ENCODE measurements around the gene PRKAG2. TPM values are rescaled to one million over a fixed set of nuclear protein-coding genes. Genes with fewer than 3 reads are reported as not detected.
A peak's percentile ranks its signal among the peaks of the same experiment; 100 is the strongest.

Gene PRKAG2
- polyA plus RNA-seq, 2 donors = 9.0 to 11.2 TPM

DNA sequence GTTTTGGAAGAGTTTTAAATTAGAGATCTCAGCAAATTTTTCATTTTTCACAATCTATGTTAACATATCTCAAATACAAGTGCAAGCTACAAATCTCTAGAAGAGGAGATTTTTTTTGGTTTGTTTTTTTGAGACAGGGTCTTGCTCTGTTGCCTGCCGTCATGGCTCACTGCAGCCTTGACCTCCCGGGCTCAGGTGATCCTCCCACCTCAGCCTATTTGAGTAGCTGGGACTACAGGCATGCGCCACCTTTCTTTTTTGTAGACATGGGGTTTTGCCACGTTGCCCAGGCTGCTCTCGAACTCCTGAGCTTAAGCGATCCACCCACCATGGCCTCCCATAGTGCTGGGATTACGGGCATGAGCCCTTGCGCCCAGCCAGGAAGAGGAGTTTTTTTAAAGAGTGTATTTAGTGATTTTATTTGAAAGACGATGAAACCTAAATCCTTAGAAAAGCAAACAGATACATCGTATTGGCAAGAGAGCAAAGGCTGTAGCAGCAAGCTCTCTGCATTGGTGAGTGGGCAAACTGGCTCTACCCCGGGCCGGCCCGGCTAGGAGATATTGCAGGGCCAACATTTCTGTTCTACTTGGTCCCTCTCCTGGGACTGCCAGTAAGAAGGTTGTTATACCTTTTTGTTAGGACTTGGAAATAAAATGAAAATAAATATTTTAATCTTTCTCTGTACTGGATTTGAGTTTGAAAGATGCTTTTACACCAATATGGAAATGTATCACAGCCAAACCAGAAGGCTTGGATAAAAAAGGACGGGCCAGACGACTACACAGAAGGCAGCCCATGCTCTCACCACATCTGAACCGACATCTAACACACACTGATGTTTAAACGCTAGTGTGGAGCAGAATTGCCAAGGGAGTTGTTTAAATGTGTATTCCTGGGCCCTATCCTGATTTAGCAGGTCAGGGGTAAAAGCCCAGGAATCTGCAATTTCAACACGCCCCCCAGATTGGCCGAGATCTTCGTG is 307.7 kb downstream of the PRKAG2 start:
- Histone ChIP-seq H3K4me1 (ENCODE audit: control insufficient read depth in 2 of 2, insufficient read depth in 2 of 2, low read length in 1 of 2) (peaks cover 0 to 2% of the 10 kb centered on the region in 2 donors), H3K36me3 (ENCODE audit: control insufficient read depth in 2 of 2, insufficient read depth in 2 of 2, low read length in 1 of 2) (peaks cover 3 to 4% of the 10 kb centered on the region in 2 donors), H3K9me3 (ENCODE audit: control insufficient read depth in 2 of 2, insufficient read depth in 1 of 2, low read depth in 1 of 2, low read length in 1 of 2) (no peaks in the 10 kb centered on the region), H3K27me3 (ENCODE audit: control insufficient read depth in 1 of 2, insufficient read depth in 2 of 2, low read length in 2 of 2) (no peaks in the 10 kb centered on the region), H3K4me3 (ENCODE audit: low read depth in 1 of 2, low read length in 2 of 2) (no peak overlapping the region), H3K27ac (ENCODE audit: low read depth in 2 of 2, low read length in 1 of 2) (no peak overlapping the region)
- 87 to 89% methylated on average over 20 of the region's 20 CpGs for WGBS, 2 donors

DNA sequence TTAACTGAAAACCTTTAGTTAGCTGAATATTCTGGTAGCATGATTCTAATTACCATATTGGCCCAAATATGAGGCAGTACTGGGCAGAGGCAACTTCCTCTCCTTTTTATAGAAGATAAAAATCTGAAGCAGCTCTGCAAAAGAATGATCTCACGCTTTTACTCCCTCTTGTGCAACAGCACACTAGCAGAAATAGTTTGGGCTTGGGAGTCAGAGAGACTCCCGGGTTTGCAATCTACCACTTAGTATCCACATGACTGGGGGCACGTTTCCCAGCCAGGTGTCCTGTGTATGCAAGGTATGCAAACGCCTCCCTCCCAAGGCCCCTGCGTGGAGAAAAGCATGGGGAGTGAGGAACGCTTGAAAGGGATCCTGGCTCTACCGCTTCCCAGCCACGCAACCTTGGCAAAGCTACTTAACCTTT is 310.0 kb downstream of the PRKAG2 start:
- Histone ChIP-seq H3K9me3 (ENCODE audit: control insufficient read depth in 2 of 2, insufficient read depth in 1 of 2, low read depth in 1 of 2, low read length in 1 of 2) (no peaks in the 10 kb centered on the region), H3K4me3 (ENCODE audit: low read depth in 1 of 2, low read length in 2 of 2) (no peak overlapping the region), H3K4me1 (ENCODE audit: control insufficient read depth in 2 of 2, insufficient read depth in 2 of 2, low read length in 1 of 2) (peaks cover 0 to 2% of the 10 kb centered on the region in 2 donors), H3K36me3 (ENCODE audit: control insufficient read depth in 2 of 2, insufficient read depth in 2 of 2, low read length in 1 of 2) (peaks cover 6 to 10% of the 10 kb centered on the region in 2 donors), H3K27ac (ENCODE audit: low read depth in 2 of 2, low read length in 1 of 2) (peak overlapping the region; percentile 27 to 68), H3K27me3 (ENCODE audit: control insufficient read depth in 1 of 2, insufficient read depth in 2 of 2, low read length in 2 of 2) (no peaks in the 10 kb centered on the region)
- 50 to 62% methylated on average over 8 of the region's 8 CpGs for WGBS, 2 donors

DNA sequence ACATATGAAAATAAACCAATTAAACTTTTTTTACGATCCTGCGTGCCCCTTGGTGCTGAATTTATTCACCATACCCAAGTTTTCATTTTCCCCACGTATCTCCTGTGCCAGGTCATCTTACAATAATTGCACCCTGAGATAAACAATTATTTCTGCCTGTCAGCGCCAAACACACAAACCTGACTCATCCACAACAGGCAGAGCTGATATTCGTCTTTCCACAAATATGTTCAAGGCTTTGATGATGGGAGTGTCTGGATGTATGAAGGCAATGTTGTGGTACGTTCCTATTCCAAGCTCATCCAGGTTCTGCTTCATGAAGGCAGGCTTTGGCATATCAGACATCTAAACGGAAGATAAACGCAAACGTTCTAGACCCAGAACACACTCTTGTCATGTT is 311.4 kb downstream of the PRKAG2 start:
- Histone ChIP-seq H3K36me3 (ENCODE audit: control insufficient read depth in 2 of 2, insufficient read depth in 2 of 2, low read length in 1 of 2) (peaks cover 6 to 13% of the 10 kb centered on the region in 2 donors), H3K4me3 (ENCODE audit: low read depth in 1 of 2, low read length in 2 of 2) (no peak overlapping the region), H3K9me3 (ENCODE audit: control insufficient read depth in 2 of 2, insufficient read depth in 1 of 2, low read depth in 1 of 2, low read length in 1 of 2) (no peaks in the 10 kb centered on the region), H3K27ac (ENCODE audit: low read depth in 2 of 2, low read length in 1 of 2) (no peak overlapping the region), H3K27me3 (ENCODE audit: control insufficient read depth in 1 of 2, insufficient read depth in 2 of 2, low read length in 2 of 2) (no peaks in the 10 kb centered on the region), H3K4me1 (ENCODE audit: control insufficient read depth in 2 of 2, insufficient read depth in 2 of 2, low read length in 1 of 2) (peaks cover 0 to 2% of the 10 kb centered on the region in 2 donors)
- 87 to 88% methylated on average over 9 of the region's 9 CpGs for WGBS, 2 donors

GRCh38 chr7:151560243-151560642 is 316.7 kb downstream of the PRKAG2 start:
- Histone ChIP-seq H3K27ac (ENCODE audit: low read depth in 2 of 2, low read length in 1 of 2) (no peak overlapping the region), H3K4me1 (ENCODE audit: control insufficient read depth in 2 of 2, insufficient read depth in 2 of 2, low read length in 1 of 2) (no peaks in the 10 kb centered on the region), H3K27me3 (ENCODE audit: control insufficient read depth in 1 of 2, insufficient read depth in 2 of 2, low read length in 2 of 2) (no peaks in the 10 kb centered on the region), H3K36me3 (ENCODE audit: control insufficient read depth in 2 of 2, insufficient read depth in 2 of 2, low read length in 1 of 2) (peaks cover 4 to 18% of the 10 kb centered on the region in 2 donors), H3K4me3 (ENCODE audit: low read depth in 1 of 2, low read length in 2 of 2) (no peak overlapping the region), H3K9me3 (ENCODE audit: control insufficient read depth in 2 of 2, insufficient read depth in 1 of 2, low read depth in 1 of 2, low read length in 1 of 2) (no peaks in the 10 kb centered on the region)
- WGBS, 2 donors = 92% methylated on average over 9 of the region's 9 CpGs

- Histone ChIP-seq H3K9me3 (ENCODE audit: control insufficient read depth in 2 of 2, insufficient read depth in 1 of 2, low read depth in 1 of 2, low read length in 1 of 2) (no peaks in the 10 kb centered on the region), H3K27ac (ENCODE audit: low read depth in 2 of 2, low read length in 1 of 2) (no peak overlapping the region), H3K36me3 (ENCODE audit: control insufficient read depth in 2 of 2, insufficient read depth in 2 of 2, low read length in 1 of 2) (peaks cover 4 to 18% of the 10 kb centered on the region in 2 donors), H3K27me3 (ENCODE audit: control insufficient read depth in 1 of 2, insufficient read depth in 2 of 2, low read length in 2 of 2) (no peaks in the 10 kb centered on the region), H3K4me3 (ENCODE audit: low read depth in 1 of 2, low read length in 2 of 2) (no peak overlapping the region), H3K4me1 (ENCODE audit: control insufficient read depth in 2 of 2, insufficient read depth in 2 of 2, low read length in 1 of 2) (no peaks in the 10 kb centered on the region)
- WGBS, 2 donors = 85 to 87% methylated on average over 5 of the region's 5 CpGs
Observed at GRCh38 chr7:151559557-151560183, 317.2 kb downstream of the PRKAG2 start.

DNA sequence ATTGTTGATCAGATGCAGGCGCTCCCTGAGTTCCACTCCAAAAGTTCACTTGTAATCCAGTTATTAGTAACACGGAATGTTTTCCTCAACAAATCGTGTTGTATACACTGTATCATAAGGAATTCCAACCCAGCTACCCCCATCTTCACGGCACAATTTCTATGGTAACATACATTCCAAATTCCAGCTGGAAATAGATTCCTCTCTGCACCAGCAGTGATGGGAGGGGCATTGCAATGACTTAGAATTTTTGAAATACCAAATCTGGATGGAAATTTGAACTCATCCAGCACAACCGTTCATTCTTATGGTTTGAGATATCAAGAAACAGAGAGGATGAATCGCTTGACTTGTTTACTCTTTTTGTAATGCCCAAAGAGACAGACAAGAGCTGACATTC is 318.3 kb downstream of the PRKAG2 start:
- H3K36me3 ChIP-seq (ENCODE audit: control insufficient read depth in 2 of 2, insufficient read depth in 2 of 2, low read length in 1 of 2) = peaks cover 0 to 15% of the 10 kb centered on the region in 2 donors
- H3K27ac ChIP-seq (ENCODE audit: low read depth in 2 of 2, low read length in 1 of 2) = no peak overlapping the region
- WGBS, 2 donors = 79% methylated on average over 6 of the region's 6 CpGs
- H3K27me3 ChIP-seq (ENCODE audit: control insufficient read depth in 1 of 2, insufficient read depth in 2 of 2, low read length in 2 of 2) = no peaks in the 10 kb centered on the region
- H3K9me3 ChIP-seq (ENCODE audit: control insufficient read depth in 2 of 2, insufficient read depth in 1 of 2, low read depth in 1 of 2, low read length in 1 of 2) = no peaks in the 10 kb centered on the region
- H3K4me3 ChIP-seq (ENCODE audit: low read depth in 1 of 2, low read length in 2 of 2) = no peak overlapping the region
- H3K4me1 ChIP-seq (ENCODE audit: control insufficient read depth in 2 of 2, insufficient read depth in 2 of 2, low read length in 1 of 2) = peaks cover 0 to 2% of the 10 kb centered on the region in 2 donors

GRCh38 chr7:151556592-151556991 is 320.3 kb downstream of the PRKAG2 start:
- Histone ChIP-seq H3K4me1 (ENCODE audit: control insufficient read depth in 2 of 2, insufficient read depth in 2 of 2, low read length in 1 of 2) (peaks cover 0 to 11% of the 10 kb centered on the region in 2 donors), H3K36me3 (ENCODE audit: control insufficient read depth in 2 of 2, insufficient read depth in 2 of 2, low read length in 1 of 2) (peaks cover 0 to 13% of the 10 kb centered on the region in 2 donors), H3K9me3 (ENCODE audit: control insufficient read depth in 2 of 2, insufficient read depth in 1 of 2, low read depth in 1 of 2, low read length in 1 of 2) (no peaks in the 10 kb centered on the region), H3K27me3 (ENCODE audit: control insufficient read depth in 1 of 2, insufficient read depth in 2 of 2, low read length in 2 of 2) (no peaks in the 10 kb centered on the region), H3K27ac (ENCODE audit: low read depth in 2 of 2, low read length in 1 of 2) (no peak overlapping the region), H3K4me3 (ENCODE audit: low read depth in 1 of 2, low read length in 2 of 2) (no peak overlapping the region)
- WGBS, 2 donors = 95% methylated on average over 12 of the region's 12 CpGs

DNA sequence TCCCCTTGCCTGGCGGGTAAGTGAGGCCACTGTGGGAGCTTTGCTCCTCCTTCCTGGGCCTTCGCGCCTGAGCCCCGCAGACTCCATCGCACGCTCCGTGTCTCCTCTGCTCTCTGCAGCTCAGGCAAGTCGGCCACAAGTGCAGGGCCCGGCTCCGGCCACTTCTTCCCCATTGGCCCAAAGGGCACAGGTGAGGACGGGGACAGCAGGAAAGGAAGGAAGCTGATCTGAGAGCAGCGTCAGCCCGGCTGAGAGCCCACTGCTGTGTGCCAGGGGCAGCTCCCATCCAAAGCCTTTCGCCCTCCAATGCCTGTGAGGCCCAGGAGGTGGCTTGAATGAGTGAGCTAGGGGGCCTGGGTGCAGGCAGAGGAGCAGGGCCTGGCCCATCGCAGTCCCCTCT is 323.6 kb downstream of the PRKAG2 start:
- H3K36me3 ChIP-seq (ENCODE audit: control insufficient read depth in 2 of 2, insufficient read depth in 2 of 2, low read length in 1 of 2) = peaks cover 0 to 4% of the 10 kb centered on the region in 2 donors
- peaks cover 2 to 11% of the 10 kb centered on the region in 2 donors for H3K4me1 ChIP-seq (ENCODE audit: control insufficient read depth in 2 of 2, insufficient read depth in 2 of 2, low read length in 1 of 2)
- WGBS, 2 donors = 81 to 82% methylated on average over 15 of the region's 15 CpGs
- no peak overlapping the region for H3K27ac ChIP-seq (ENCODE audit: low read depth in 2 of 2, low read length in 1 of 2)
- H3K27me3 ChIP-seq (ENCODE audit: control insufficient read depth in 1 of 2, insufficient read depth in 2 of 2, low read length in 2 of 2) = no peaks in the 10 kb centered on the region
- no peak overlapping the region for H3K4me3 ChIP-seq (ENCODE audit: low read depth in 1 of 2, low read length in 2 of 2)
- H3K9me3 ChIP-seq (ENCODE audit: control insufficient read depth in 2 of 2, insufficient read depth in 1 of 2, low read depth in 1 of 2, low read length in 1 of 2) = no peaks in the 10 kb centered on the region

GRCh38 chr7:151552352-151553028 is 324.4 kb downstream of the PRKAG2 start:
- H3K36me3 ChIP-seq (ENCODE audit: control insufficient read depth in 2 of 2, insufficient read depth in 2 of 2, low read length in 1 of 2) = peaks cover 0 to 4% of the 10 kb centered on the region in 2 donors
- 34 to 37% methylated on average over 10 of the region's 10 CpGs for WGBS, 2 donors
- H3K9me3 ChIP-seq (ENCODE audit: control insufficient read depth in 2 of 2, insufficient read depth in 1 of 2, low read depth in 1 of 2, low read length in 1 of 2) = no peaks in the 10 kb centered on the region
- peak overlapping the region in 1 of 2 donors; percentile 22 for H3K27ac ChIP-seq (ENCODE audit: low read depth in 2 of 2, low read length in 1 of 2)
- H3K4me1 ChIP-seq (ENCODE audit: control insufficient read depth in 2 of 2, insufficient read depth in 2 of 2, low read length in 1 of 2) = peaks cover 2 to 11% of the 10 kb centered on the region in 2 donors
- no peaks in the 10 kb centered on the region for H3K27me3 ChIP-seq (ENCODE audit: control insufficient read depth in 1 of 2, insufficient read depth in 2 of 2, low read length in 2 of 2)
- H3K4me3 ChIP-seq (ENCODE audit: low read depth in 1 of 2, low read length in 2 of 2) = no peak overlapping the region
